Tibial artery (tissue), 4 donors: Measurements from ENCODE around the gene PLPP6.

Experiments
- DNase-seq, 2 donors: peaks; one replicate each; pipeline ENCODE4 v3.0.0-alpha.2; 2019
- H3K27ac ChIP-seq, 2 donors: fragments of 200-600 bp; sonication (generic) in 1 of 2; 1 replicate in 1 of 2; 2 replicates in 1 of 2; pipeline ENCODE4 v1.5.1; 2018 to 2019; ENCODE audit warnings: mild to moderate bottlenecking in 1 of 2
- H3K27me3 ChIP-seq, 2 donors: fragments of 200-600 bp; sonication (generic) in 1 of 2; one replicate each; pipeline versions ENCODE4 v1.5.1 to v1.6.0; 2016 to 2019
- H3K36me3 ChIP-seq, 3 donors: fragments of 200-600 bp; sonication (generic) in 2 of 3; one replicate each; pipeline ENCODE4 v1.5.1; 2016 to 2019; ENCODE audit warnings: mild to moderate bottlenecking in 2 of 3
- H3K4me1 ChIP-seq, 4 donors: fragments of 200-600 bp; sonication (generic) in 2 of 4; 1 replicate in 3 of 4; 2 replicates in 1 of 4; pipeline ENCODE4 v1.5.1; 2016 to 2019
- H3K4me3 ChIP-seq, 2 donors: fragments of 200-600 bp; sonication (generic) in 1 of 2; 1 replicate in 1 of 2; 2 replicates in 1 of 2; pipeline ENCODE4 v1.5.1; 2018 to 2019; ENCODE audit warnings: mild to moderate bottlenecking in 2 of 2
- H3K9me3 ChIP-seq, 3 donors: fragments of 200-600 bp; sonication (generic) in 1 of 3; one replicate each; pipeline ENCODE4 v1.5.1; 2016 to 2019
- intact Hi-C: fragments of 100-400 bp; cut with DNase I; formaldehyde crosslinking; loops from one replicate; pipeline ENCODE4 v1.15.0; 2023; ENCODE audit warnings: low total_unique reads
- TF ChIP-seq, protein P1 (sequence below), 2 experiments: fragments of 200-600 bp in 1 of 2; fragments of 450-650 bp in 1 of 2; IDR thresholded peaks; one replicate each; pipeline ENCODE4 v1.5.1; 2017 to 2019; ENCODE audit warnings: antibody characterized with exemption in 2 of 2, mild to moderate bottlenecking in 1 of 2, moderate library complexity in 1 of 2

The PLPP6 gene

DNA sequence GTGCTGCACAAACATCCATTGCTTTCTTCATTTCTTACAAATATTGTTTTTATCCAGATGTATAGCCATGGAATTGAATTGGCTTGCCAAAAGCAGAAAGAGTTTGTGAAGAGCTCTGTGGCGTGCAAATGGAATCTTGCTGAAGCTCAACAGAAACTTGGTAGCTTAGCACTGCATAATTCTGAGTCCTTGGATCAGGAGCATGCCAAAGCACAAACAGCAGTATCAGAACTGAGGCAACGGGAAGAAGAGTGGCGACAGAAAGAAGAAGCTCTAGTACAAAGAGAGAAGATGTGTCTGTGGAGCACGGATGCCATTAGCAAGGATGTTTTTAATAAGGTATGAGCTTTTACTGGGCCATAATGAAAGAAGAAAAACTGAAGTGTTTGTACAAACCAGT lies 22.7 kb downstream of the PLPP6 start:
- peaks cover 0 to 87% (median 29%) of the 10 kb centered on the region in 4 donors for H3K4me1 ChIP-seq
- no peak for DNase-seq
- H3K27ac ChIP-seq: peak overlapping the region in 1 of 2 donors; percentile 68
- no peaks in the 10 kb centered on the region for H3K27me3 ChIP-seq
- no peaks in the 10 kb centered on the region for H3K9me3 ChIP-seq
- H3K36me3 ChIP-seq: peaks cover 0 to 14% (median 12%) of the 10 kb centered on the region in 3 donors
- intact Hi-C loops: no loop called here
- TF ChIP-seq, protein P1, sequence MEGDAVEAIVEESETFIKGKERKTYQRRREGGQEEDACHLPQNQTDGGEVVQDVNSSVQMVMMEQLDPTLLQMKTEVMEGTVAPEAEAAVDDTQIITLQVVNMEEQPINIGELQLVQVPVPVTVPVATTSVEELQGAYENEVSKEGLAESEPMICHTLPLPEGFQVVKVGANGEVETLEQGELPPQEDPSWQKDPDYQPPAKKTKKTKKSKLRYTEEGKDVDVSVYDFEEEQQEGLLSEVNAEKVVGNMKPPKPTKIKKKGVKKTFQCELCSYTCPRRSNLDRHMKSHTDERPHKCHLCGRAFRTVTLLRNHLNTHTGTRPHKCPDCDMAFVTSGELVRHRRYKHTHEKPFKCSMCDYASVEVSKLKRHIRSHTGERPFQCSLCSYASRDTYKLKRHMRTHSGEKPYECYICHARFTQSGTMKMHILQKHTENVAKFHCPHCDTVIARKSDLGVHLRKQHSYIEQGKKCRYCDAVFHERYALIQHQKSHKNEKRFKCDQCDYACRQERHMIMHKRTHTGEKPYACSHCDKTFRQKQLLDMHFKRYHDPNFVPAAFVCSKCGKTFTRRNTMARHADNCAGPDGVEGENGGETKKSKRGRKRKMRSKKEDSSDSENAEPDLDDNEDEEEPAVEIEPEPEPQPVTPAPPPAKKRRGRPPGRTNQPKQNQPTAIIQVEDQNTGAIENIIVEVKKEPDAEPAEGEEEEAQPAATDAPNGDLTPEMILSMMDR (IDR thresholded peaks at IDR 0.05): no peak
- H3K4me3 ChIP-seq: no peak overlapping the region

DNA sequence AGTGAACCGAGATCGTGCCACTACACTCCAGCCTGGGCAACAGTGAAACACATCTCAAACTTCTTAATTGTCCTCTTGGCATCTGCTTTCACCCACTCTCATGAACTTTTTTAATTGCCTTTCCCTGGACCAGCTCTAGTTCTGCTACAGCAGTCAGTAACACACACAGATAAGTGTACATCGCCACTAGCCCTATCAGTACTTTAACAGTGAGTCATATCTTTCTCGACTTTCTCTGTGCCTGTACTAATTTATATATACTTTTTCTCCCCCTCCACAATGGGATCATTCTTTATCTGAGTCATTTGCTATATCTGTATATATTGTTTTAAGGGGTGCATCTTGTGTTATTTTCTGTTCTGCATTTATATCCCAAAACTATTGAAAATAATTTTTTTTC lies 24.0 kb downstream of the PLPP6 start:
- Histone ChIP-seq H3K4me3 (no peak overlapping the region), H3K36me3 (peaks cover 2 to 26% (median 19%) of the 10 kb centered on the region in 3 donors), H3K4me1 (peaks cover 0 to 98% (median 33%) of the 10 kb centered on the region in 4 donors), H3K9me3 (no peaks in the 10 kb centered on the region), H3K27me3 (no peaks in the 10 kb centered on the region), H3K27ac (peak overlapping the region; percentile 64 to 68)
- TF ChIP-seq, protein P1 (IDR thresholded peaks at IDR 0.05): no peak
- intact Hi-C loops: no loop called here
- DNase-seq: no peak

DNA sequence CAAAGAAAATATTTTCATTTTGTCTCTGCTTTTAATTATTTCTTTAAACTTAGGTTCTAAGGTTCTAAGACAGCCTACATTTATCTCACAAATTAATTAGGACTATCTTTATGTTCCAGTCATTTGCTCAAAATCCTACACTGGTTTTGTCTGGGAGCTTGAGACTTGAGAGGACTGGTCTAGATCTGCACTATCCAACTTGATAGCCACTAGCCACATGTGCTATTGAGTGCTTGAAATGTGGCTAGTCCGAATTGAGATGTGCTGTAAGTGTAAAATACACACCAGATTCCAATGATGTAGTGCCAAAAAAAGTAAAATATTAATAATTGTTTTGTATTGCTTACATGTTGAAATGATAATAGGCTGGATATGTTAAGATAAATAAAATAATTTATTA lies 24.5 kb downstream of the PLPP6 start:
- intact Hi-C loops: no loop called here
- Histone ChIP-seq H3K36me3 (peaks cover 5 to 30% (median 22%) of the 10 kb centered on the region in 3 donors), H3K4me1 (peaks cover 0 to 98% (median 29%) of the 10 kb centered on the region in 4 donors), H3K4me3 (no peak overlapping the region), H3K27me3 (no peaks in the 10 kb centered on the region), H3K9me3 (no peaks in the 10 kb centered on the region), H3K27ac (peak overlapping the region; percentile 64 to 68)
- TF ChIP-seq, protein P1 (IDR thresholded peaks at IDR 0.05): no peak
- DNase-seq: no peak

DNA sequence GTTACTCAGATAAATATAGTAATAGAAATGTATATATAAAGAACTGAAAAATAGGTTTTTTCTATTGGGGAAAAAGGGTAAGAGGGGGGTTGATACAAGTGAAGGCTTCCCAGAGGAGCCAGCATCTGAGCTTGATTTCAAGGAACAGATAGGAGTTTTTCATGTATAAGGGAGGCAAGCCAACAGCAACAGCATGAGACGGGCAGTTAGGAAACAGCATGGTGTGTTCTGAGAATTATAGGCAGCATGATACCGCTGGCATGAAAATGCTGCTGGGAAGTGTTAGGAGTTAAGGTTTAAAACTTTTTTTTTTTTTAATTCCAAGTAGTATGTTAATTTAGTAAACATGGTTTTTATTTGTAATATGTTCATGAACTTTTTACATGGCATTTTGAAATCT lies 26.9 kb downstream of the PLPP6 start:
- intact Hi-C loops: no loop called here
- H3K27ac ChIP-seq: peak overlapping the region; percentile 64 to 68
- TF ChIP-seq, protein P1 (IDR thresholded peaks at IDR 0.05): no peak

GRCh38 chr9:4689687-4690104 lies 27.6 kb downstream of the PLPP6 start:
- peak overlapping the region; percentile 64 to 68 for H3K27ac ChIP-seq

More for the DNA sequence above, 26.9 kb downstream of the PLPP6 start:
- Histone ChIP-seq H3K9me3 (no peaks in the 10 kb centered on the region), H3K27me3 (no peaks in the 10 kb centered on the region), H3K4me1 (peaks cover 0 to 84% (median 26%) of the 10 kb centered on the region in 4 donors), H3K36me3 (peaks cover 5 to 38% (median 25%) of the 10 kb centered on the region in 3 donors), H3K4me3 (no peak overlapping the region)
- DNase-seq: peak in 1 of 2 donors; percentile 29

More at GRCh38 chr9:4689687-4690104, 27.6 kb downstream of the PLPP6 start:
- H3K4me1 ChIP-seq: peaks cover 0 to 78% (median 26%) of the 10 kb centered on the region in 4 donors
- H3K9me3 ChIP-seq: no peaks in the 10 kb centered on the region
- H3K27me3 ChIP-seq: no peaks in the 10 kb centered on the region
- H3K36me3 ChIP-seq: peaks cover 5 to 45% (median 31%) of the 10 kb centered on the region in 3 donors
- intact Hi-C loops: no loop called here
- DNase-seq: no peak
- no peak overlapping the region for H3K4me3 ChIP-seq
- TF ChIP-seq, protein P1 (IDR thresholded peaks at IDR 0.05): no peak
